Measurements from ENCODE around the gene CSRP3.

DNA sequence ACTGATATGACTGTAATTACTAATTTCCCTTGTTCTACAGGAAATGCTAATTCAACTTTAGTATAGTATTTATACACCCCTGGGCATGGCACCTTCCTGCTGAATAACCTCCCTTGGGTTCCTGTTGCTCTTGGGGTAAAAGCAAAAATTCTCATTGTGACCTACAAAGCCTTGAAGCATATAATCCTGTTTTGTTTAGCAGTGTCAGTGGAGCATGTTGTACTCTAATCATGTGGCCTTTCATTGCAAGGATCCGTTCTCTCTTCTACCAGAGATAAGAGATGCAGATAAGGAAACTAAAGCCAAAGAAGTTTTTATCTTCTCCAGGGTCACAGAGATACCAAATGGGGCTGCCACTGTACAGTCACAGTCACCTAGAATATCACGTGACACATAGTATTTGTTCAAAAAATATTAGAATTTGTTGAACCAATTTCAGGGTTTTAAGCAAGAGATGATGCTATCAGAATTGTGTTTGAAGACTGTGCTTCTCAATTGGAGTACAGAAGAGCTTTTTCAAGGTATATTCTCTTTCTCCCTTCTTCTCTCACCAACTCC lies 25.1 kb downstream of the CSRP3 start:
- TF ChIP-seq, protein P1, sequence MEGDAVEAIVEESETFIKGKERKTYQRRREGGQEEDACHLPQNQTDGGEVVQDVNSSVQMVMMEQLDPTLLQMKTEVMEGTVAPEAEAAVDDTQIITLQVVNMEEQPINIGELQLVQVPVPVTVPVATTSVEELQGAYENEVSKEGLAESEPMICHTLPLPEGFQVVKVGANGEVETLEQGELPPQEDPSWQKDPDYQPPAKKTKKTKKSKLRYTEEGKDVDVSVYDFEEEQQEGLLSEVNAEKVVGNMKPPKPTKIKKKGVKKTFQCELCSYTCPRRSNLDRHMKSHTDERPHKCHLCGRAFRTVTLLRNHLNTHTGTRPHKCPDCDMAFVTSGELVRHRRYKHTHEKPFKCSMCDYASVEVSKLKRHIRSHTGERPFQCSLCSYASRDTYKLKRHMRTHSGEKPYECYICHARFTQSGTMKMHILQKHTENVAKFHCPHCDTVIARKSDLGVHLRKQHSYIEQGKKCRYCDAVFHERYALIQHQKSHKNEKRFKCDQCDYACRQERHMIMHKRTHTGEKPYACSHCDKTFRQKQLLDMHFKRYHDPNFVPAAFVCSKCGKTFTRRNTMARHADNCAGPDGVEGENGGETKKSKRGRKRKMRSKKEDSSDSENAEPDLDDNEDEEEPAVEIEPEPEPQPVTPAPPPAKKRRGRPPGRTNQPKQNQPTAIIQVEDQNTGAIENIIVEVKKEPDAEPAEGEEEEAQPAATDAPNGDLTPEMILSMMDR (IDR thresholded peaks at IDR 0.05): no peak
- TF ChIP-seq POLR2A (IDR thresholded peaks at IDR 0.05) (no peak), POLR2AphosphoS5 (IDR thresholded peaks at IDR 0.05) (no peak)

All from stomach (tissue), 4 donors.